Liver (tissue), 9 donors: ENCODE results near the gene TREX2. TPM values are rescaled to one million over a fixed set of nuclear protein-coding genes. Genes with fewer than 3 reads are reported as not detected.

Experiments used
- DNase-seq: peaks from one replicate; pipeline ENCODE4 v3.0.0-alpha.2; 2017; ENCODE audit warnings: low spot score
- H3K27ac ChIP-seq, 2 donors: one replicate each; pipeline ENCODE4 v1.7.0; 2013; ENCODE audit warnings: inconsistent platforms in 2 of 2, low read length in 2 of 2, control low read depth in 1 of 2, low read depth in 1 of 2, mild to moderate bottlenecking in 1 of 2
- H3K27me3 ChIP-seq, 4 donors: one replicate each; pipeline versions ENCODE4 v1.6.1 to v1.7.0; 2013; ENCODE audit warnings: low read length in 3 of 4, inconsistent platforms in 1 of 4, mild to moderate bottlenecking in 1 of 4, moderate library complexity in 1 of 4; ENCODE audit not compliant: control insufficient read depth in 4 of 4, insufficient read depth in 4 of 4
- H3K36me3 ChIP-seq, 4 donors: one replicate each; pipeline versions ENCODE4 v1.6.1 to v1.7.0; 2013; ENCODE audit warnings: low read length in 3 of 4, mild to moderate bottlenecking in 3 of 4, low read depth in 1 of 4, moderate library complexity in 1 of 4; ENCODE audit not compliant: control insufficient read depth in 4 of 4, insufficient read depth in 3 of 4
- H3K4me1 ChIP-seq, 4 donors: one replicate each; pipeline versions ENCODE4 v1.6.1 to v1.7.0; 2013; ENCODE audit warnings: low read length in 3 of 4, mild to moderate bottlenecking in 3 of 4, moderate library complexity in 1 of 4; ENCODE audit not compliant: control insufficient read depth in 4 of 4, insufficient read depth in 4 of 4
- H3K4me3 ChIP-seq, 3 donors: one replicate each; pipeline versions ENCODE4 v1.6.1 to v1.7.0; 2013; ENCODE audit warnings: low read length in 3 of 3, control low read depth in 1 of 3, low read depth in 1 of 3, mild to moderate bottlenecking in 1 of 3
- H3K9ac ChIP-seq, 2 donors: one replicate each; pipeline ENCODE4 v1.7.0; 2013; ENCODE audit warnings: low read length in 2 of 2, mild to moderate bottlenecking in 2 of 2, moderate library complexity in 2 of 2, control low read depth in 1 of 2, low read depth in 1 of 2
- H3K9me3 ChIP-seq, 4 donors: one replicate each; pipeline versions ENCODE4 v1.6.1 to v1.7.0; 2013; ENCODE audit warnings: low read length in 3 of 4; ENCODE audit not compliant: control insufficient read depth in 4 of 4
- EGR1 ChIP-seq, 2 donors: IDR thresholded peaks; 2 replicates each; pipeline ENCODE4 v1.6.1; 2016 to 2018; ENCODE audit warnings: antibody characterized with exemption in 2 of 2, low read depth in 2 of 2
- FOXA2 ChIP-seq: IDR thresholded peaks from 2 replicates; pipeline ENCODE4 v1.6.1; 2016; ENCODE audit warnings: antibody characterized with exemption
- GABPA ChIP-seq, 2 donors: IDR thresholded peaks in 1 of 2; conservative IDR thresholded peaks in 1 of 2; 2 replicates each; pipeline ENCODE4 v1.6.1; 2016; ENCODE audit warnings: antibody characterized with exemption in 2 of 2, mild to moderate bottlenecking in 1 of 2, moderate library complexity in 1 of 2
- HNF4A ChIP-seq, 2 donors: conservative IDR thresholded peaks; 2 replicates each; pipeline ENCODE4 v1.6.1; 2016; ENCODE audit warnings: antibody characterized with exemption in 2 of 2, mild to moderate bottlenecking in 2 of 2
- NR2F2 ChIP-seq: IDR thresholded peaks from 2 replicates; pipeline ENCODE4 v1.6.1; 2016; ENCODE audit warnings: antibody characterized with exemption
- RAD21 ChIP-seq, 2 donors: IDR thresholded peaks; 2 replicates each; pipeline ENCODE4 v1.6.1; 2016; ENCODE audit warnings: antibody characterized with exemption in 2 of 2, mild to moderate bottlenecking in 2 of 2
- SP1 ChIP-seq: IDR thresholded peaks from 2 replicates; pipeline ENCODE4 v1.6.1; 2018; ENCODE audit warnings: antibody characterized with exemption, mild to moderate bottlenecking
- YY1 ChIP-seq: IDR thresholded peaks from 2 replicates; pipeline ENCODE4 v1.6.1; 2016; ENCODE audit warnings: antibody characterized with exemption, mild to moderate bottlenecking
- WGBS: extraction: QIAGEN DNeasy Blood & Tissue Kit; methylation state at CpG from one replicate; pipeline ENCODE4 v1.1.7; 2013; 5-methylcytosine and 5-hydroxymethylcytosine counted together
- polyA plus RNA-seq, 2 donors: library from polyadenylated mRNA; stranded (reverse) in 1 of 2; unstranded in 1 of 2; fragments of 200-250 nt in 1 of 2; fragments of >200 nt in 1 of 2; fragmentation: Nextera tagmentation in 1 of 2; extraction: Ambion mirVana in 1 of 2; gene quantifications; one replicate each; pipeline versions ENCODE4 v1.2.1 to v1.2.3, GENCODE V29; 2013 to 2015
- total RNA-seq, 2 donors: library from RNA; depleted of rRNA; stranded (reverse); fragments of >200 nt; gene quantifications; one replicate each; pipeline ENCODE4 v1.2.3, GENCODE V29; 2014
- TF ChIP-seq, protein P1 (sequence below): fragments of 150-350 bp; IDR thresholded peaks from 2 replicates; pipeline ENCODE4 v1.5.1; 2017; ENCODE audit warnings: improper control_type of control experiment, low read depth, low read length; ENCODE audit not compliant: missing input control
- TF ChIP-seq, protein P2 (sequence below): IDR thresholded peaks from 2 replicates; pipeline ENCODE4 v1.6.1; 2016; ENCODE audit warnings: antibody characterized with exemption
- TF ChIP-seq, protein P3 (sequence below): IDR thresholded peaks from 2 replicates; pipeline ENCODE4 v1.6.1; 2016; ENCODE audit warnings: antibody characterized with exemption
- TF ChIP-seq, protein P4 (sequence below): IDR thresholded peaks from 2 replicates; pipeline ENCODE4 v1.6.1; 2016; ENCODE audit warnings: antibody characterized with exemption, mild to moderate bottlenecking
- TF ChIP-seq, protein P5 (sequence below): IDR thresholded peaks from 2 replicates; pipeline ENCODE4 v1.6.1; 2016; ENCODE audit warnings: antibody characterized with exemption
- donor health status: healthy.
- donor health status: healthy.
- donor health status: healthy.
- donor health status: healthy.
- donor health status: healthy.

Gene TREX2
- total and polyA plus RNA-seq, 4 donors: 0.13 to 1.3 (median 1.2) TPM; not detected in 1

DNA sequence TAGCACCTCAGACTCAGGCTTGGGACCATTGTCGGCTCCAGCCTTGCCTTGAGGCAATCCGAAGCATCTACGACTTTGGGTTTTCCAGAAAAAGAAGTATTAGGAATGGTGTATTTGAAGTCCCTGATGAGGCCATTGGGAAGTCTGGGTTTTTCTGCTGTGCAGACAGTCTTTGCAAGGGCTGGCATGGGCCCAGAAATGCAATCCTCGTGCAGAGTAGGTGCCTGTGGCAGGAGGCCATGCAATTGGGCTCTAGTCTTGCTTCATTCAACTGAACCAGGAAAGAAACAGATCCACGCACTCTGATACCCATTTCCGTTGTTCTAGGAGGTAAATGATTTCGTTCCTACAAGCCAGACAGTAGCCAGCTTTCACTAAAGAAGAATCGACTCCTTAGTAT is 22.2 kb downstream of the TREX2 start:
- H3K36me3 ChIP-seq: no peaks in the 10 kb centered on the region
- no peak overlapping the region for H3K4me3 ChIP-seq
- no peaks in the 10 kb centered on the region for H3K4me1 ChIP-seq
- no peak for DNase-seq
- no peak overlapping the region for H3K9ac ChIP-seq
- H3K27ac ChIP-seq: no peak overlapping the region
- no peak for TF ChIP-seq HNF4A (conservative IDR thresholded peaks at IDR 0.05)
- no peak for TF ChIP-seq YY1
- TF ChIP-seq, protein P1, sequence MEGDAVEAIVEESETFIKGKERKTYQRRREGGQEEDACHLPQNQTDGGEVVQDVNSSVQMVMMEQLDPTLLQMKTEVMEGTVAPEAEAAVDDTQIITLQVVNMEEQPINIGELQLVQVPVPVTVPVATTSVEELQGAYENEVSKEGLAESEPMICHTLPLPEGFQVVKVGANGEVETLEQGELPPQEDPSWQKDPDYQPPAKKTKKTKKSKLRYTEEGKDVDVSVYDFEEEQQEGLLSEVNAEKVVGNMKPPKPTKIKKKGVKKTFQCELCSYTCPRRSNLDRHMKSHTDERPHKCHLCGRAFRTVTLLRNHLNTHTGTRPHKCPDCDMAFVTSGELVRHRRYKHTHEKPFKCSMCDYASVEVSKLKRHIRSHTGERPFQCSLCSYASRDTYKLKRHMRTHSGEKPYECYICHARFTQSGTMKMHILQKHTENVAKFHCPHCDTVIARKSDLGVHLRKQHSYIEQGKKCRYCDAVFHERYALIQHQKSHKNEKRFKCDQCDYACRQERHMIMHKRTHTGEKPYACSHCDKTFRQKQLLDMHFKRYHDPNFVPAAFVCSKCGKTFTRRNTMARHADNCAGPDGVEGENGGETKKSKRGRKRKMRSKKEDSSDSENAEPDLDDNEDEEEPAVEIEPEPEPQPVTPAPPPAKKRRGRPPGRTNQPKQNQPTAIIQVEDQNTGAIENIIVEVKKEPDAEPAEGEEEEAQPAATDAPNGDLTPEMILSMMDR: no peak
- no peak for TF ChIP-seq FOXA2
- no peak for TF ChIP-seq EGR1 (IDR thresholded peaks at IDR 0.05; ENCODE audit: low read depth in 2 of 2)
- H3K27me3 ChIP-seq: no peaks in the 10 kb centered on the region
- 81% methylated on average over 8 of the region's 8 CpGs for WGBS
- no peaks in the 10 kb centered on the region for H3K9me3 ChIP-seq

DNA sequence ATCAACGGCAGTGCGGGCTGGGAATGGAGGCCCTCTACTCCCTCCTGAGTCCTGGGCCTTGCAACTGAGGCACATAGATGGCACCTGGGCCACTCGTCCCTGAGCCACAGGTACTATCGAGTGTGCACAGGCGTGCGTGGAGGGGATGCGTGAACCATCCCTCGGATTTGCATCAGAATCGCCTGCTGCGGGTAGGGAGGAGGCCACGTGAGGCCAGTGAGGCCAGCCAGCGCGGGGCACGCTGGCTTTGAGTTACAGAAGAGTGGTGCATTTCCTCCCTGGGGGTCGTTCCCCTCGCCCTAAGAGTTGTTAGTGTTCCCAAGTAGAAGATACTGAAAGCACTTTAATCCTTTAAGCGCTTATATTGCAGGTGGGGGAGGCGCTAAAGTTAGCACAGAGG is 24.0 kb downstream of the TREX2 start:
- Histone ChIP-seq H3K9ac (no peak overlapping the region), H3K27me3 (no peaks in the 10 kb centered on the region), H3K36me3 (no peaks in the 10 kb centered on the region), H3K4me3 (no peak overlapping the region), H3K27ac (no peak overlapping the region), H3K4me1 (no peaks in the 10 kb centered on the region), H3K9me3 (no peaks in the 10 kb centered on the region)
- 95% methylated on average over 18 of the region's 18 CpGs for WGBS
- DNase-seq: no peak
- TF ChIP-seq, protein P2, sequence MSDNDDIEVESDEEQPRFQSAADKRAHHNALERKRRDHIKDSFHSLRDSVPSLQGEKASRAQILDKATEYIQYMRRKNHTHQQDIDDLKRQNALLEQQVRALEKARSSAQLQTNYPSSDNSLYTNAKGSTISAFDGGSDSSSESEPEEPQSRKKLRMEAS: no peak
- TF ChIP-seq EGR1 (IDR thresholded peaks at IDR 0.05; ENCODE audit: low read depth in 2 of 2): no peak
- TF ChIP-seq, protein P3, sequence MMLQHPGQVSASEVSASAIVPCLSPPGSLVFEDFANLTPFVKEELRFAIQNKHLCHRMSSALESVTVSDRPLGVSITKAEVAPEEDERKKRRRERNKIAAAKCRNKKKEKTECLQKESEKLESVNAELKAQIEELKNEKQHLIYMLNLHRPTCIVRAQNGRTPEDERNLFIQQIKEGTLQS: no peak

DNA sequence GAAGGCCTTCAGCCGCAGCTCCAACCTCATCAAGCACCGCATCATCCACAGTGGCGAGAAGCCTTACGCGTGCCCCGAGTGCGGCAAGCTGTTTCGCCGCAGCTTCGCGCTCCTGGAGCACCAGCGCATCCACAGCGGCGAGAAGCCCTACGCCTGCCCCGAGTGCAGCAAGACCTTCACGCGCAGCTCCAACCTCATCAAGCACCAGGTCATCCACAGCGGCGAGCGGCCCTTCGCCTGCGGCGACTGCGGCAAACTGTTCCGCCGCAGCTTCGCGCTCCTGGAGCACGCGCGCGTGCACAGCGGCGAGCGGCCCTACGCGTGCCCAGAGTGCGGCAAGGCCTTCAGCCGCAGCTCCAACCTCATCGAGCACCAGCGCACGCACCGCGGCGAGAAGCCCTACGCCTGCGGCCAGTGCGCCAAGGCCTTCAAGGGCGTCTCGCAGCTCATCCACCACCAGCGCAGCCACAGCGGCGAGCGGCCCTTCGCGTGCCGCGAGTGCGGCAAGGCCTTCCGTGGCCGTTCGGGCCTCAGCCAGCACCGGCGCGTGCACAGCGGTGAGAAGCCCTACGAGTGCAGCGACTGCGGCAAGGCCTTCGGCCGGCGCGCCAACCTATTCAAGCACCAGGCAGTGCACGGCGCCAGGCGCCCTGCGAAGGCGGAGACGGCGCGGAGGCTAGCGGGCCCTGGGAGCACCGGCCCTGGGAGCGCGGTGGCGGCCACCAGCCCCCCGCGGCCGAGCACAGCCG is 24.8 kb downstream of the TREX2 start:
- H3K9ac ChIP-seq: no peak overlapping the region
- no peak overlapping the region for H3K27ac ChIP-seq
- no peaks in the 10 kb centered on the region for H3K36me3 ChIP-seq
- DNase-seq: no peak
- TF ChIP-seq SP1 (no peak), NR2F2 (no peak), FOXA2 (no peak), GABPA (IDR thresholded peaks at IDR 0.05 in 1 of 2, conservative IDR thresholded peaks at IDR 0.05 in 1 of 2) (no peak), HNF4A (conservative IDR thresholded peaks at IDR 0.05) (no peak), YY1 (no peak), RAD21 (IDR thresholded peaks at IDR 0.05) (no peak), EGR1 (IDR thresholded peaks at IDR 0.05; ENCODE audit: low read depth in 2 of 2) (no peak)
- TF ChIP-seq, protein P1: no peak
- TF ChIP-seq, protein P3: no peak
- TF ChIP-seq, protein P4, sequence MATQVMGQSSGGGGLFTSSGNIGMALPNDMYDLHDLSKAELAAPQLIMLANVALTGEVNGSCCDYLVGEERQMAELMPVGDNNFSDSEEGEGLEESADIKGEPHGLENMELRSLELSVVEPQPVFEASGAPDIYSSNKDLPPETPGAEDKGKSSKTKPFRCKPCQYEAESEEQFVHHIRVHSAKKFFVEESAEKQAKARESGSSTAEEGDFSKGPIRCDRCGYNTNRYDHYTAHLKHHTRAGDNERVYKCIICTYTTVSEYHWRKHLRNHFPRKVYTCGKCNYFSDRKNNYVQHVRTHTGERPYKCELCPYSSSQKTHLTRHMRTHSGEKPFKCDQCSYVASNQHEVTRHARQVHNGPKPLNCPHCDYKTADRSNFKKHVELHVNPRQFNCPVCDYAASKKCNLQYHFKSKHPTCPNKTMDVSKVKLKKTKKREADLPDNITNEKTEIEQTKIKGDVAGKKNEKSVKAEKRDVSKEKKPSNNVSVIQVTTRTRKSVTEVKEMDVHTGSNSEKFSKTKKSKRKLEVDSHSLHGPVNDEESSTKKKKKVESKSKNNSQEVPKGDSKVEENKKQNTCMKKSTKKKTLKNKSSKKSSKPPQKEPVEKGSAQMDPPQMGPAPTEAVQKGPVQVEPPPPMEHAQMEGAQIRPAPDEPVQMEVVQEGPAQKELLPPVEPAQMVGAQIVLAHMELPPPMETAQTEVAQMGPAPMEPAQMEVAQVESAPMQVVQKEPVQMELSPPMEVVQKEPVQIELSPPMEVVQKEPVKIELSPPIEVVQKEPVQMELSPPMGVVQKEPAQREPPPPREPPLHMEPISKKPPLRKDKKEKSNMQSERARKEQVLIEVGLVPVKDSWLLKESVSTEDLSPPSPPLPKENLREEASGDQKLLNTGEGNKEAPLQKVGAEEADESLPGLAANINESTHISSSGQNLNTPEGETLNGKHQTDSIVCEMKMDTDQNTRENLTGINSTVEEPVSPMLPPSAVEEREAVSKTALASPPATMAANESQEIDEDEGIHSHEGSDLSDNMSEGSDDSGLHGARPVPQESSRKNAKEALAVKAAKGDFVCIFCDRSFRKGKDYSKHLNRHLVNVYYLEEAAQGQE: no peak
- TF ChIP-seq, protein P5, sequence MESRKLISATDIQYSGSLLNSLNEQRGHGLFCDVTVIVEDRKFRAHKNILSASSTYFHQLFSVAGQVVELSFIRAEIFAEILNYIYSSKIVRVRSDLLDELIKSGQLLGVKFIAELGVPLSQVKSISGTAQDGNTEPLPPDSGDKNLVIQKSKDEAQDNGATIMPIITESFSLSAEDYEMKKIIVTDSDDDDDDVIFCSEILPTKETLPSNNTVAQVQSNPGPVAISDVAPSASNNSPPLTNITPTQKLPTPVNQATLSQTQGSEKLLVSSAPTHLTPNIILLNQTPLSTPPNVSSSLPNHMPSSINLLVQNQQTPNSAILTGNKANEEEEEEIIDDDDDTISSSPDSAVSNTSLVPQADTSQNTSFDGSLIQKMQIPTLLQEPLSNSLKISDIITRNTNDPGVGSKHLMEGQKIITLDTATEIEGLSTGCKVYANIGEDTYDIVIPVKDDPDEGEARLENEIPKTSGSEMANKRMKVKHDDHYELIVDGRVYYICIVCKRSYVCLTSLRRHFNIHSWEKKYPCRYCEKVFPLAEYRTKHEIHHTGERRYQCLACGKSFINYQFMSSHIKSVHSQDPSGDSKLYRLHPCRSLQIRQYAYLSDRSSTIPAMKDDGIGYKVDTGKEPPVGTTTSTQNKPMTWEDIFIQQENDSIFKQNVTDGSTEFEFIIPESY: no peak
- H3K9me3 ChIP-seq: no peaks in the 10 kb centered on the region
- no peaks in the 10 kb centered on the region for H3K4me1 ChIP-seq
- no peaks in the 10 kb centered on the region for H3K27me3 ChIP-seq
- WGBS: 89% methylated on average over 91 of the region's 91 CpGs
- H3K4me3 ChIP-seq: no peak overlapping the region
